DMS114 treated with DMSO at 0.1 percent for 48 hours (cell line): ENCODE measurements around the gene MYCL.
"Not testable (repeated sequence)": the region's sequence is repeated elsewhere in the genome, so short reads cannot be mapped to it uniquely, and the experiment has no call there.

Experiments
- DNase-seq: peaks from one replicate; lab custom pipeline; 2025; ENCODE audit not compliant: unreplicated experiment; lab: John Stamatoyannopoulos, UW

MYCL gene

DNA sequence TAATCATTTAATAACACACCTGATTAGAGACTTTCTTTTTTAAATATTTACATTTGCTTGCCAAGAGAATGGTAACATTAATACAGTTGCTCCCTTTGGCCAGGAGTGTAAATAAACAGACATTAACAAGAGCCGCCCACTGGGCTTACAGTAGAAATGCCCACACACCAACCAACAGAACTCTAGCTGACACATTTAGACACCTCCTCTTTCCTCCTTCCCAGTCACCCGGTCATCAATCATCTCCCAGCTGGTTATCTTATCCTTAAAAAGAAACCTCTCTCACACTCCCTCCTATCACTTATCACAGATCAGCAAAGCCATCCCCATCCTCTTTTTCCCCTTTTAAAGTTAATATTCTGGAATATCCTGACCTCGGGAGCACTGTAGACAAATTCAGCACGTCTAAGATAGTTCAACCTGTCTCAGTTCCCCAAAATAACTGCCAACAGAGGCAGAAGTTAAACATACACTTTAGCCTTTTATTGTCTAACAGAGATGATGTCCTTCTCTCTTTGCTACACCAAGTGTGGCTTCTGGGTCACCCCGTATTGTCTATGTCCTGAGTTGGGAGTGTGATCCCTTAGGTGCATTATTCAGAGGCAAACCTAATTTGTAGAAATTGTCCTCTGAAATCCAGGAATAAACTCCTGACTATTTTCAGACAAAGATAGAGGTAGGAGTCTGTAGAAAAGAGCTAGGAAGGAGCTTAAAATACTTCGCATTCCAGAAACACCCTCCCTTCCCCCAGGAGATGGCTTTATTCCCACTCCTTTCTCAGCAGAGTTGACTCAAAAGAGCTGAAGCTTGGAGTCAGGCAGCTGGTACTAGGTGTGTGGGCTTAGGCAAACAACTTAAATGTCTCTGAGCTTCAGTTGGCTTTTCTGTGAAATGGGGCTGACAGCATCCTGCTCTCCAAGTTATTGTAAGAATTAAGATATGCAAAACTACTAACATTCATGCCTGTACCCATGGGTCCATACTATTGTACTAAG is 8.8 kb downstream of the MYCL start:
- no peak for DNase-seq

DNA sequence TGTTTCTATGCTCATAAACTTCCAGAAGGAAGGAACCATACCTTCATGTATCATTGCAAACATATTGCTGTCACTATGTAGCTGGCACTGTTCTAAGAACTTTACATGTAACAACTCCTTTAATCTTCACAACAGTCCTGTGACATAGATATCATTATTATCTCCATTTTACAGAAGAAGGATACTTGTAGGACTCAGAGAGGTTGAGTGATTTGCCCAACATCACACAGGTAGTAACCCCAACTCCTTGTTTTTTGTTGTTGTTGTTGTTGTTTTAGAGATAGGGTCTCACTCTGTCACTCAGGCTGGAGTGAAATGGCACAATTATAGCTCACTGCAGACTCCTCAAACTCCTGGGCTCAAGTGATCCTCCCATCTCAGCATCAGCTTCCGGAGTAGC is 10.8 kb downstream of the MYCL start:
- no peak for DNase-seq

DNA sequence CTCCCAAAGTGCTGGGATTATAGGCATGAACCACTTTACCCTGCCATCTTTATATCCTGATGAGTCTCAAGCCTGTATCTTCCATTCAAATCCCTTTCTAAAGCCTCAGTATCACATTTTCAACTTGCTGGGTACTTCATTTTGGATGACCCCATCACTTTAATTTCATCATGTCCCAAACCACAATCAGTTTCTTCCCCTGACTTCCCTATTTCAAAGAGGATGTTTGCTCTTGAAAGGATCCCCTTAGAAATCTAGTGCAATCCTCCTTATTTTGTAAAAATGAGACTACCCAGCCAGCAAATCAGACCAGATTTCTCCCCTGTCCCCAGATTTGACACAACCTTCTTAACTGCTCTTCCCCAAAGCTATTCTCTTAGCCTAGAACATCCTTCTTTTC is 11.4 kb downstream of the MYCL start:
- DNase-seq: no peak

DNA sequence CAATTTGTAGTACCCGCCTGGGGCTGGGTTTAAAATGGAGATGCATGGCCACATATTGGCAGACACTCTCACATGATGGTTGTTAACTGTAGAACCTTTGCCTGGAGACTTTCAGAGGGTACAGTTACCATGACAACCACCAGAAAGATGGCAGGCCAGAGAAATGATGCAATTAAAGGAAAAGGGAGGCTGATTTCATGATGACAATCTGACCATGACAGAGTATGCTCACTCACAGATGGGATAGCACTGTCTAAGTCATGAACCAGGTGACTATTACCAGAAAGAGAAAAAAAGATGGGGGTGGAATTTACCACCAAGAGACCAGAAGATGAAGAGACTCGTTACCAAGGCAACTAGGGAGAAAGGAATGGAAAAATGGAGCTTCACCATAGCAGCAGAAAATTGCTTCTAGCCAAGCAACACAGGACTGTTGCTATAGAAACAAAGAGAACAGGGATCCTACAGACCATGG is 14.9 kb downstream of the MYCL start:
- no peak for DNase-seq

DNA sequence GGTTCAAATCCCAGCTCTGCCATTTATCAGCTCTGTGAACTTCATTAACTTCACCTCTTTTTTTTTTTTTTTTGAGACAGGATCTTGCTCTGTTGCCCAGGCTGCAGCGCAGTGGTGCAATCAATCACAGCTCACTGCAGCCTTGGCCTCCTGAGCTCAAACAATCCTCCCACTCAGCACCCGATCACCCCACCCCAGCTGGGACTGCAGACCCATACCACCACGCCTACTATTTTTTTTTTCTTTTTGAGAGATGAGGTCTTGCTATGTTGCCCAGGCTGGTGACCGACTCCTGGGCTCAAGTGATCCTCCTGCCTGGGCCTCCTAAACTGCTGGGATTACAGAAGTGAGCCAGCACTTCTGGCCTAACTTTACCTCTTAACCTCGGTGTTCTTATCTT is 16.2 kb downstream of the MYCL start:
- no peak for DNase-seq

DNA sequence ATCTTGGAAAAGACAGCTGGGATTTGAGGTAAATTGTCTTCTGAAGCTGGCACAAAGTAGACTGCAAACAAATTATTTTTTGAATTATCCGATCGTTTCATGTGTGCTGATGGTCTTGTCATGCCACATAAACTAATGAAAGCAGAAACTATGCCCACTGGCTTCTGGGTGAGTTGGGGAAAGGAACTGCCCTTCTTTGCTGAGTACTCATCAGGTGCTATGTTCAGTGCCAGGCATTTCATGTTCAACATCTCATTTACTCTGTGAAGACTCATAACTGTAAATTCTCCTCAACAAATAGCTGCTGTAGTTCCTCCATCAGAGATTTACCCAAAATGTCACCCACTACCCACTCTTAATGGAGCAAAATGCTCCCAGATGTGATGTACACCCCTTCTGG is 19.6 kb downstream of the MYCL start:
- DNase-seq: no peak

DNA sequence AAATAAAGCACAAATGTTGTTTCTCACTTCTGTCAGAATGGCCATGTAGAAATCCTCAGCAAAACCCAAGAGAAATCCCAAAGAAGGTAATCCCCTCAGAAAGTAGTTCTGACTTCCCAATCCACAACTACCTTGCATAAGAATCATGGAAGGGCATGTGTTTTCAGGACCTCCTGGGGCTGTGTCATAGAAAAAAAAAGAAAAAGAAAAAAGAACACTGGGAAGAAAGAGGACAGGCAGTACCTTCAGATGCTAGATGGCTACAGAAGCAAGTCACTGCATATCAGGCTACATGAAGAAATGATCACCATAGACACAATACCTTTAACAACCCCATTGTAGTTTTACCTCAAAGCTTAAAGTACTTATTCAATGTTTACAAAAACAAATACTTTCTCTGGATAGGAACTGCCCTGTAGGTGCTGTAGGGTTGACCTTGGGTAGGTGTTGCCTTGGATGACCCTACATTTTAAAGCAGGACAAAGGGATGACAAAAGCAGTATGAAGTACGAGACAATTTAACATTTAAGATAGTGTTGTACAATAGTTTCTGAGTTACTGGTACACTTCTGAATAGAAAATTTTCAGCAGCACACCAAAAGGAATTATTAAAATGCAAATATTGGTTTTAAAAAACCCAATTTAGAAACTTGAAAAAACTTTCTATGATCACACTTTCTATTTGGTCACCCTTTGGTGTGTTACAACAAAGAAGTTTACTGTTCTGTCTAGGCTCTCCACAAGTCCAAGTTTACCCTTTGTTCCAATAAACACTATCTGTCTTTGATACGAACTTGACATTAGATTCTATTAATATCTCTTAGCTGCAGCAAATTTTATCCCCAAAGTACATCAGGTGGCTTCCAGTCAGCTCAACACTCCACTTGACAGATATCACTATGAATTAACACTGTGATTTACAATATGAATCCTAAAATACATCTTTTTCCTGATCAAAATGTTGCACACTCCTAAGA is 23.4 kb downstream of the MYCL start:
- DNase-seq: no peak

DNA sequence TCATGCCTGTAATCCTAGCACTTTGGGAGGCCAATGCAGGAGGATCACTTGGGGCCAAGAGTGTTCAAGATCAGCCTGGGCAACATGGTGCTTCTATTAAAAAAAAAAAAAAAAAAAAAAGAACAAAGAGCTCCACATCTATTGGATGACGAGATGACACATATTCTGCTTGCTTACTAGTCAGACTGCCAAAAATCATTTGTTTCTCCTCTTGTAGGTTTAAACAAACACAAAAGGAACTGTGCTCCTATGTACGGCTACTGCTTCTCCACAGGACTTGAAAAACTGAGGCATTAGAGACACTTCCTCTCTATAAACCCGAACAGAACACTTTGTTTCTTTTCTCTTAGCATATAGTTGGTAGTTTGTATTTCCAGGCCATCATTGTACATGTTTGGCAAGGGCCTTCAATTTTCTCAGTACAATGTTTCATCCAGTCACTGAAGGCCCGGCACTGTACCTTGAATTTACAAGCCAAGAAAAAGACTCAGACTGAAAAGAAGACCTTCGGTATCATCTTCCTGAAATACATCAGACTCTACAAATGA is 24.4 kb downstream of the MYCL start:
- no peak for DNase-seq

DNA sequence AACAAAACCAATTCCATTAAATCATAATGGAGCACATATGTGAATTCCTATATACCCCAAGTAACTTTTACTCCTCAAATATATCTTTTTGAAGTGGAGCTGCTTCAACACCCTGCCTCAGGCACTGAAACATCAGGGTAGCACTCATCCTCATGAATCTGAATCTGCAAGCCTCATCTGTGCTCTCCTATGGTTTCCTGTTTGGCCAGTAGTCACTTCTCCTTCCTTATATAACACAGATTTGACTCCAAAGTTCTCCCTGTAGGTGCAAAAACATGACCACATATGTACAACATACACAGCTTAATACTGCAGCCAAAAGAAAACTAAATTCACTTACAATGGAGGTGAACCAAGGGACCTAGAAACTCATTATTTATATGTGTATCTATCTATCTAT is 25.6 kb downstream of the MYCL start:
- no peak for DNase-seq

DNA sequence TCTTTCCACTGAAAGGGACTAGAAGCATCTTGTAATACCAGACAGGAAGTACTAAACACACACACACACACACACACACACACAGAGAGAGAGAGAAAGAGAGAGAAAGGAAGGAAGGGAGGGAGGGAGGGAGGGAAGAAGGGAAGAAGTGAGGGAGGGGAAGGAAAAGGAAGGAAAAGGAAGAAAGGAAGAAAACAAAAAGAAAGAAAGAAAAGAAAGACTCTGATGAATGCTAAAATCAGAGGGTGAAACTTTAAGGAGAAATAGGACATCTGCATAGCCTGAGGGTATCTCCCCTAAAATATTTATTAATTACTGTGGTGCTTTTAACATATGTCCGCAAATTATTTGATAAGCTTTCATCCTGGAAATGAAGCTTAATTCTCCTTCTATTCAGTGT is 29.0 kb downstream of the MYCL start:
- no peak for DNase-seq

DNA sequence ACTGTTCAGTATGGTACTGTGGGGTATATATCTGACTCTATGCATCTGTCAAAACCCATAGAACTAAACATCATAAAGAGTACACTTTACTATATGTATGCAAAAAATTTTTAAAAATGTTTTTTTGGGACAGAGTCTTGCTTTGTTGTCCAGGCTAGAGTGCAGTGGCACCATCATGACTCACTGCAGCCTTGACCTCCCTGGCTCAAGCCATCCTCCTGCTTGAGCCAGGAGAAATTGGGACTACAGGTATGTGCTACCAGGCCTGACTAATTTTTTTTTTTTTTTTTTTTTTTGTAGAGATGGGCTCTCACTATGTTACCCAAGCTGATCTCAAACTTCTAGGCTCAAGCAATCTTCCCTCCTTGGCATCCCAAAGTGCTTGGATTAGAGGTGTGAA is 29.9 kb downstream of the MYCL start:
- no peak for DNase-seq

DNA sequence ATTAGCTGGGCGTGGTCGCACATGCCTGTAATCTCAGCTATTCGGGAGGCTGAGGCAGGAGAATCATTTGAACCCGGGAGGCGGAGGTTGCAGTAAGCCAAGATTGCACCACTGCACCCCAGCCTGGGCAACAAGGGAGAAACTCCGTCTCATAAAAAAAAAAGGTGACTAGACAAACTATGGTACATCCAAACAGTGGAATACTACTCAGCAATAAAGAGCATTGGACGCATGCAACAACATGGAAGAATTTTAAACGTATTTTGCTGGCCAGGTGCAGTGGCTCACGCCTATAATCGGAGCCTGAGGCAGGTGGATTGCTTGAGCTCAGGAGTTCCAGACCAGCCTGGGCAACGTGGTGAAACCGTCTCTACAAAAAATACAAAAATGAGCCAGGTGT is 30.7 kb downstream of the MYCL start:
- not testable (repeated sequence) for DNase-seq

DNA sequence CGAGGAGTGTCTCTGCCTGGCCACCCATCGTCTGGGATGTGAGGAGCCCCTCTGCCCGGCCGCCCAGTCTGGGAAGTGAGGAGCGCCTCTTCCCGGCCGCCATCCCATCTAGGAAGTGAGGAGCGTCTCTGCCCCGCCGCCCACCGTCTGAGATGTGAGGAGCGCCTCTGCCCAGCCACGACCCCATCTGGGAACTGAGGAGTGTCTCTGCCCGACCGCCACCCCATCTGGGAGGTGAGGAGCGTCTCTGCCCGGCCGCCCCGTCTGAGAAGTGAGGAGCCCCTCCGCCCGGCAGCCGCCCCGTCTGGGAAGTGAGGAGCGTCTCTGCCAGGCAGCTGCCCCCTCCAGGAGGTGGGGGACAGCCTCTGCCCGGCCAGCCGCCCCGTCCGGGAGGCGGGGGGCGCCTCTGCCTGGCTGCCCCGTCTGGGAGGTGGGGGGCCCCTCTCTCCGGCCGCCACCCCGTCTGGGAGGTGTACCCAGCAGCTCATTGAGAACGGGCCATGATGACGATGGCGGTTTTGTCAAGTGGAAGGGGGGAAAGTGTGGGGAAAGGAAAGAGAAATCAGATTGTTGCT is 32.1 kb downstream of the MYCL start:
- not testable (repeated sequence) for DNase-seq

DNA sequence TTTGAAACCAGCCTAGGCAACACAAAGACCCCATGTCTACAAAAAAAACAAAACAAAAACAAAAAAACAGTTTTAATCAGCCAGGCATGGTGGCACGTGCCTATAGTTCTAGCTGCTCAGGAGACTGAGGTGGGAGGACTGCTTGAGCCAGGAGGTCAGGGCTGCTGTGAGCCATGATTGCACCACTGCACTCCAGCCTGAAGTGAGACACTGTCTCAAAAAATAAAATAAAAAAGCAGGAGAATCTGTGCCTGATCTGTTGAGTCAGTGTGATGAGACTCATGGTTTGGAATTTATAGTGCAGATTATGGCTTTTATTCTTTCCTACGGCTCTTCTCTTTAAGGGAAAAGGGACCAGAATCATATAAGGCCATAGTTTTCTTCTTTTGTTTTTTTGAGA is 35.0 kb downstream of the MYCL start:
- no peak for DNase-seq

DNA sequence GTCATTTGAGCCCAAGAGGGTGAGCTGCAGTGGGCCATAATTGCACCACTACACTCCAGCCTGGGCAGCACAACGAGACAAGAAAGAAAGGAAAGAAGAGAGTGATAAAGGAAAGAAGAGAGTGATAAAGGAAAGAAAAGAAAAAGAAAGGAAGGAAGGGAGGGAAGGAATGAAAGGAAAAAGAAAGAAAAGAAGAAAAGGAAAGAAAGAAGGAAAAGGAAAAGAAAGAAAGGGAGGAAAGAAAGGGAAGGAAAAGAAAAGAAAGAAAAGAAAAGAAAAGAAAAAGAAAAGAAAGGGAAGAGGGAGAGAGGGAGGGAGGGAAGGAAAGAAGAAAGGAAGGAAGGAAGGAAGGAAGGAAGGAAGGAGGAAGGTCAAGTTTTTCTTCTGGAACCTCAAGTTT is 36.0 kb downstream of the MYCL start:
- DNase-seq: no peak

DNA sequence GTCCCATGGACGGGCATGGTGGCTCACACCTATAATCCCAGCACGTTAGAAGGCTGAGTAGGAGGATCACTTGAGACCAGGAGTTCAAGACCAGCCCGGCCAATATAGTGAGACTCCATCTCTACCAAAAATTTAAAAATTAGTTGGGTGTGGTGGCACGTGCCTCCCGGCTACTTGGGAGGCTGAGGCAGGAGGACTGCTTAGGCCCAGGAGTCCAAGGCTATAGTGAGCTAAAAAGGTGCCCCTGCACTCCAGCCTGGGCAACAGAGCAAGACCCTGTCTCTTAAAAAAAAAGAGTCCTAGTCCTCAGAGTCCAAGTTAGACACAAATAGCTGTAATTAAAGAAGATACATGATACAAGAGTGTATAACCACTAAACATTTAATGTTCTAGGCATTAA is 38.5 kb downstream of the MYCL start:
- no peak for DNase-seq

DNA sequence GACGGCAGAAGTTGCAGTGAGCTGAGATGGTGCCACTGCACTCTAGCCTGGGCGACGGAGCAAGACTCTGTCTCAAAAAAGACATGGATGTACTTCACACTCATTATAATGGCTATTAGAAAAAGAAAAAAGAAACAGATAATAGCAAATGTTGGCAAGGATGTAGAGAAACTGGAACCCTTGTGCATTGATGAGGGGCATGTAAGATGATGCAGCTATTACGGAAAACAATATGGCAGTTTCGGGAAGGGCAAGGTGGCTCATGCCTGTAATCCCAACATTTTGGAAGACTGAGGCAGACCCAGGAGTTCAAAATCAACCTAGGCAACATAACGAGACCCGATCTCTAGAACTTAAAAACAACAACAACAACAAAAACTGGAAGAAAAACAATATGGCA is 40.7 kb downstream of the MYCL start:
- DNase-seq: no peak

DNA sequence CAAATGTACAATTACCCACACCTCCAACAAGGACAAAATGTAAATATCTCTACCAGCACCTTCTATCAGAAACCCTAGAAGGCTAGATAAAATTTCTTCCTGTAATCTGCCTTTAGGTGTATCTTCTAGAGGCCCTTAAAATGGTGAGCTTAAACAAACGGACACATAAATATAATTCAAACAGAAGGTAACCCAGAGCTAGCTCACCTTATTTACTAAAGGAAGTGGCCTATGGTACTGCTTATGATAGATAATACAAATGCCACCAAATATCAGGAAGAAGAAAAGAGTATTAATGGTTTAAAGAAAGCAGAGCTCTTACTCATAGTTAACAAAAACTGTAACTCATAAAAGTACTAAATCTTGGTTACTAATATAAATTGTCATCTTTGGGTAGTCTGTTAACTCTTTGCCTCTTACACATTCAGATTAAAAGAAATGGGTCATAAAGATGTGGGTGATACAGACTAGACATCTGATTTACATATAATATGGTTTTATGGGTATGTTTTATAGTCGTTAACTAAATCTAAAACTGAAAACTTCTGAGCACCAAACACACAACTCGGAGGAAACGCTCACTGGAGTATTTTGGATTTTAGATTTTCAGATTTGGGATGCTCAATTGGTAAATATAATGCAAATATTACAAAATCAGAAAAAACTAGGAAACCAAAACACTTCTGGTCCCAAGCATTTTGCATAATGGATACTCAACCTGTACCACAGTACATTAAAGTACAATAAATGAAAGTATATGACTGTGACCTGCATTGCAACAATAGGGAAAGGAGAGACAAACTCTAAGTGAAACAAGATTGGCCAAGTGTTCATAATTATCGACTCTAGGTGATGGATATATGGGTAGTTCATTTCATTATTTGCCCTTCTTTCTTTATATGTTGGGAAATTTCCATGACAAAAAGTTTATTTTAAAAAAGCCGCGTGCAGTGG is 41.6 kb downstream of the MYCL start:
- DNase-seq: no peak

DNA sequence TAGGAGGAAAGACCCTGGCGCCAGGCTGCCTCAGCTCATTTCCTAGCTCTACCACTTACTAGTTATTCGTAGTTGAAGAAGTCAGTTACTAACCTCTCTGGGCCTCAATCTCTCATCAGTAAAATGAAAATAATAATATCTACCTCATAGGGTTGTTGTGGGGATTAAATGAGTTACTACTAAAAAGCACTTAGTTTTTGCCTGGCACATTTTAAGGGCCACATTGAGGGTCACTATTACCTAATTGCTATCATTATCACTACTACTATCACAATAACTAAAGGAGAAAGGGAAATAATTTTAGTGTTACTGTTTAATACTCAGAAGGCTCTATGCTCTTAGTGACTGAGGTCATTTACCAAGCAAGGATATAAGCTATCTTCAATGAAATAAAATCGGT is 43.4 kb downstream of the MYCL start:
- no peak for DNase-seq
